GM21390 (cell line): Measurements from ENCODE around the gene TNKS1BP1.
"Not testable (repeated sequence)": the region's sequence is repeated elsewhere in the genome, so short reads cannot be mapped to it uniquely, and the experiment has no call there.

Experiments used
- ATAC-seq: cut with Tn5 transposase; IDR thresholded peaks from one replicate; pipeline ENCODE4 v1.9.1; 2021; ENCODE audit not compliant: unreplicated experiment

The TNKS1BP1 gene

GRCh38 chr11:57324886-57325734 lies at the start of gene TNKS1BP1:
Gene TNKS1BP1 (minus strand): TSS chr11:57324952. CDS start chr11:57321885, 3,067 bp downstream.
- ATAC-seq: peak; percentile 88

GRCh38 chr11:57373146-57373545 lies 48.4 kb upstream of the TNKS1BP1 start:
- ATAC-seq: no peak

GRCh38 chr11:57370941-57371340 lies 46.2 kb upstream of the TNKS1BP1 start:
- ATAC-seq: no peak

- no peak for ATAC-seq
Observed at GRCh38 chr11:57370251-57370650, 45.5 kb upstream of the TNKS1BP1 start.

GRCh38 chr11:57368845-57369232 lies 44.1 kb upstream of the TNKS1BP1 start:
- ATAC-seq: no peak

- ATAC-seq: no peak
Observed at GRCh38 chr11:57368106-57368844, 43.5 kb upstream of the TNKS1BP1 start.

- no peak for ATAC-seq
Observed at GRCh38 chr11:57364851-57365660, 40.3 kb upstream of the TNKS1BP1 start.

GRCh38 chr11:57363131-57364080 lies 38.7 kb upstream of the TNKS1BP1 start:
- no peak for ATAC-seq

GRCh38 chr11:57361926-57362325 lies 37.2 kb upstream of the TNKS1BP1 start:
- no peak for ATAC-seq

- not testable (repeated sequence) for ATAC-seq
Observed at GRCh38 chr11:57361420-57361819, 36.7 kb upstream of the TNKS1BP1 start.

GRCh38 chr11:57360991-57361390 lies 36.2 kb upstream of the TNKS1BP1 start:
- ATAC-seq: no peak

GRCh38 chr11:57359896-57360690 lies 35.3 kb upstream of the TNKS1BP1 start:
- ATAC-seq: no peak

- ATAC-seq: no peak
Observed at GRCh38 chr11:57359396-57359795, 34.6 kb upstream of the TNKS1BP1 start.

- ATAC-seq: no peak
Observed at GRCh38 chr11:57358991-57359390, 34.2 kb upstream of the TNKS1BP1 start.

- no peak for ATAC-seq
Observed at GRCh38 chr11:57358543-57358961, 33.8 kb upstream of the TNKS1BP1 start.

- no peak for ATAC-seq
Observed at GRCh38 chr11:57357856-57358255, 33.1 kb upstream of the TNKS1BP1 start.

GRCh38 chr11:57357310-57357709 lies 32.6 kb upstream of the TNKS1BP1 start:
- ATAC-seq: no peak

- no peak for ATAC-seq
Observed at GRCh38 chr11:57356268-57356667, 31.5 kb upstream of the TNKS1BP1 start.

GRCh38 chr11:57354699-57355098 lies 29.9 kb upstream of the TNKS1BP1 start:
- no peak for ATAC-seq
